CD14-positive monocyte (primary cell): ENCODE data around the gene LNP1. TPM values are rescaled to one million over a fixed set of nuclear protein-coding genes. Genes with fewer than 3 reads are reported as not detected.

Source experiments
- DNase-seq, 3 donors: peaks; one replicate each; pipeline ENCODE4 v3.0.0-alpha.2; 2011 to 2022
- H2AFZ ChIP-seq: 2 replicates; pipeline ENCODE4 v1.6.0; 2012; ENCODE audit warnings: mild to moderate bottlenecking, low read depth, low read length, inconsistent platforms; ENCODE audit not compliant: insufficient read depth, poor library complexity, severe bottlenecking
- H3K27ac ChIP-seq, 2 donors: 1 replicate in 1 of 2; 2 replicates in 1 of 2; pipeline ENCODE4 v1.5.1; 2012 to 2013; ENCODE audit warnings: low read length in 2 of 2, control low read depth in 1 of 2, inconsistent platforms in 1 of 2, low read depth in 1 of 2, mild to moderate bottlenecking in 1 of 2
- H3K27me3 ChIP-seq, 2 donors: one replicate each; pipeline versions ENCODE4 v1.6.0 to v1.6.1; 2011 to 2013; ENCODE audit warnings: low read length in 2 of 2; ENCODE audit not compliant: control insufficient read depth in 2 of 2, insufficient read depth in 2 of 2
- H3K36me3 ChIP-seq, 2 donors: replicated peaks in 1 of 2; 1 replicate in 1 of 2; 2 replicates in 1 of 2; pipeline versions ENCODE4 v1.5.1 to v1.6.1; 2012 to 2013; ENCODE audit warnings: low read length in 2 of 2, control low read depth in 1 of 2, inconsistent platforms in 1 of 2, mild to moderate bottlenecking in 1 of 2; ENCODE audit not compliant: insufficient read depth in 2 of 2, control insufficient read depth in 1 of 2
- H3K4me1 ChIP-seq, 2 donors: 1 replicate in 1 of 2; 2 replicates in 1 of 2; pipeline versions ENCODE4 v1.5.1 to v1.6.1; 2012 to 2013; ENCODE audit warnings: low read length in 2 of 2, control low read depth in 1 of 2, inconsistent platforms in 1 of 2, mild to moderate bottlenecking in 1 of 2, moderate library complexity in 1 of 2; ENCODE audit not compliant: insufficient read depth in 2 of 2, control insufficient read depth in 1 of 2
- H3K4me2 ChIP-seq: replicated peaks from 2 replicates; pipeline ENCODE3; 2012; ENCODE audit warnings: low read length, moderate library complexity, mild to moderate bottlenecking; ENCODE audit not compliant: poor library complexity, severe bottlenecking; ENCODE audit errors: extremely low read depth
- H3K4me3 ChIP-seq, 3 experiments: fragments of 200-600 bp in 1 of 3; sonication (generic) in 1 of 3; replicated peaks in 1 of 3; 1 replicate in 2 of 3; 2 replicates in 1 of 3; pipeline ENCODE4 v1.5.1; 2011 to 2013; ENCODE audit warnings: low read length in 3 of 3, mild to moderate bottlenecking in 3 of 3, control low read depth in 2 of 3, low read depth in 2 of 3, inconsistent platforms in 1 of 3, moderate library complexity in 1 of 3
- H3K79me2 ChIP-seq: 2 replicates; pipeline ENCODE4 v1.6.0; 2012; ENCODE audit warnings: mild to moderate bottlenecking, control low read depth, inconsistent platforms, low read length, moderate library complexity; ENCODE audit not compliant: insufficient read depth
- H3K9ac ChIP-seq: 2 replicates; pipeline ENCODE4 v1.6.0; 2017; ENCODE audit warnings: low read length, mild to moderate bottlenecking; ENCODE audit not compliant: insufficient read depth, poor library complexity, severe bottlenecking
- H3K9me3 ChIP-seq, 2 donors: replicated peaks in 1 of 2; 1 replicate in 1 of 2; 2 replicates in 1 of 2; pipeline versions ENCODE4 v1.5.1 to v1.6.1; 2012 to 2013; ENCODE audit warnings: low read length in 2 of 2, control low read depth in 1 of 2; ENCODE audit not compliant: control insufficient read depth in 1 of 2, insufficient read depth in 1 of 2
- H4K20me1 ChIP-seq: 2 replicates; pipeline ENCODE4 v1.6.0; 2012; ENCODE audit warnings: mild to moderate bottlenecking, low read length, control low read depth, moderate library complexity; ENCODE audit not compliant: insufficient read depth
- H3K27ac Mint-ChIP-seq, 7 donors: one replicate each; pipeline ENCODE4 v1.8.0; 2020; ENCODE audit warnings: mild to moderate bottlenecking in 7 of 7, mixed read lengths in 7 of 7, moderate library complexity in 6 of 7, inconsistent platforms in 2 of 7
- H3K27me3 Mint-ChIP-seq, 3 donors: one replicate each; pipeline ENCODE4 v1.8.0; 2021 to 2022; ENCODE audit warnings: low read depth in 3 of 3, mild to moderate bottlenecking in 3 of 3, mixed read lengths in 3 of 3, moderate library complexity in 3 of 3, inconsistent platforms in 1 of 3
- H3K36me3 Mint-ChIP-seq, 2 donors: one replicate each; pipeline ENCODE4 v1.8.0; 2020; ENCODE audit warnings: mixed read lengths in 2 of 2, inconsistent platforms in 1 of 2, mild to moderate bottlenecking in 1 of 2
- H3K4me1 Mint-ChIP-seq: one replicate; pipeline ENCODE4 v1.8.0; 2020; ENCODE audit warnings: mild to moderate bottlenecking, mixed read lengths
- H3K4me3 Mint-ChIP-seq, 2 donors: one replicate each; pipeline ENCODE4 v1.8.0; 2020; ENCODE audit warnings: mild to moderate bottlenecking in 2 of 2, mixed read lengths in 2 of 2, moderate library complexity in 1 of 2
- H3K9me3 Mint-ChIP-seq, 7 donors: one replicate each; pipeline ENCODE4 v1.8.0; 2020 to 2022; ENCODE audit warnings: mixed read lengths in 7 of 7, mild to moderate bottlenecking in 6 of 7, moderate library complexity in 6 of 7, inconsistent platforms in 2 of 7
- WGBS: methylation state at CpG from one replicate; pipeline ENCODE4 v1.1.5; 2013; ENCODE audit warnings: missing lambda C conversion rate; ENCODE audit not compliant: insufficient coverage; 5-methylcytosine and 5-hydroxymethylcytosine counted together
- intact Hi-C, 2 donors: fragments of 100-400 bp; cut with micrococcal nuclease; formaldehyde crosslinking; loops; one replicate each; pipeline versions ENCODE4 v1.15.0 to v1.15.1; 2023
- polyA plus RNA-seq, 3 donors: library from polyadenylated mRNA; depleted of rRNA in 1 of 3; unstranded in 2 of 3; stranded (reverse) in 1 of 3; fragments of 300-500 nt in 2 of 3; fragments of >200 nt in 1 of 3; fragmentation: Illumina TruSeq in 2 of 3; gene quantifications; 1 replicate in 2 of 3; 2 replicates in 1 of 3; pipeline ENCODE4 v1.2.3, GENCODE V29; 2012 to 2021
- TF ChIP-seq, protein P1 (sequence below): fragments of 200-600 bp; IDR thresholded peaks from one replicate; pipeline ENCODE4 v1.8.0; 2022; ENCODE audit warnings: antibody characterized with exemption, mild to moderate bottlenecking

The LNP1 gene
- polyA plus RNA-seq, 3 donors = 0.07 to 0.26 (median 0.08) TPM

DNA sequence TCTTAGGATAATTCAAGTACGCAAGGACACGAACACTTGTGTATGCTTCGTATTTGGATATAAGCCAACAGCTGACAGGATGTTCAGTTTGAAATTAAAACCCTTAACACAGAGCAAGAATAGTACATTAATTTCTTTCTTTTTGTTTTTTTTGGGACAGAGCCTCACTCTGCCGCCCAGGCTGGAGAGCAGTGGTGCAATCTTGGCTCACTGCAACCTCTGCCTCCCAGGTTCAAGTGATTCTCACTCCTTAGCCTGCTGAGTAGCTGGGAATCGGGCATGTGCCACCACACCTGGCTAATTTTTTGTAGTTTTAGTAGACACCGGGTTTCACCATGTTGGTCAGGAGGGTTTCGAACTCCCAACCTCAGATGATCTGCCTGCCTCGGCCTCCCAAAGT is 32.9 kb upstream of the LNP1 start:
- TF ChIP-seq, protein P1, sequence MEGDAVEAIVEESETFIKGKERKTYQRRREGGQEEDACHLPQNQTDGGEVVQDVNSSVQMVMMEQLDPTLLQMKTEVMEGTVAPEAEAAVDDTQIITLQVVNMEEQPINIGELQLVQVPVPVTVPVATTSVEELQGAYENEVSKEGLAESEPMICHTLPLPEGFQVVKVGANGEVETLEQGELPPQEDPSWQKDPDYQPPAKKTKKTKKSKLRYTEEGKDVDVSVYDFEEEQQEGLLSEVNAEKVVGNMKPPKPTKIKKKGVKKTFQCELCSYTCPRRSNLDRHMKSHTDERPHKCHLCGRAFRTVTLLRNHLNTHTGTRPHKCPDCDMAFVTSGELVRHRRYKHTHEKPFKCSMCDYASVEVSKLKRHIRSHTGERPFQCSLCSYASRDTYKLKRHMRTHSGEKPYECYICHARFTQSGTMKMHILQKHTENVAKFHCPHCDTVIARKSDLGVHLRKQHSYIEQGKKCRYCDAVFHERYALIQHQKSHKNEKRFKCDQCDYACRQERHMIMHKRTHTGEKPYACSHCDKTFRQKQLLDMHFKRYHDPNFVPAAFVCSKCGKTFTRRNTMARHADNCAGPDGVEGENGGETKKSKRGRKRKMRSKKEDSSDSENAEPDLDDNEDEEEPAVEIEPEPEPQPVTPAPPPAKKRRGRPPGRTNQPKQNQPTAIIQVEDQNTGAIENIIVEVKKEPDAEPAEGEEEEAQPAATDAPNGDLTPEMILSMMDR = no peak
- H3K4me1 Mint-ChIP-seq = no peaks in the 10 kb centered on the region

DNA sequence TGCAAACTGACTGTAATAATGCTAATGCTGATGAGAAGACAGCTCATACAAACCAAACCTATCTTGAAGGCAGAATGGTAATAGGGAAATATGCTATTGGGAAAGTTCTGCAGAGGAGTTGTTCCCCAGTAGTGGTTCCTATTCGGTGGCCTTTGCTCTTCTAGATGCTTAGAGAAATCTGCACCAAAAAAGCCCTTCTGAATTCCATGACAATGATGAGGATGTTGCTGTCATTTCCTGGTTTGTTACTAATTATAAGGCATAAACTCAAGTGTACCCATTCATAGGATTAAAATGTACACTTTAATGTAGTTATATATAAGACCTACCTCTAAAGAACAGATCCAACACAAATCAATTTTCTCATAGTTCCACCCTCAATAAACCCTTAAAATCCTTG is 30.6 kb upstream of the LNP1 start:
- intact Hi-C loops = no loop called here
- Mint-ChIP-seq H3K27ac (no peak overlapping the region), H3K27me3 (no peaks in the 10 kb centered on the region), H3K36me3 (peaks cover 65 to 69% of the 10 kb centered on the region in 2 donors), H3K9me3 (no peaks in the 10 kb centered on the region), H3K4me1 (no peaks in the 10 kb centered on the region), H3K4me3 (no peak overlapping the region)
- no peak overlapping the region for H3K9ac ChIP-seq
- DNase-seq = no peak
- no peaks in the 10 kb centered on the region for H4K20me1 ChIP-seq
- WGBS = no CpG with 5 or more reads among the region's 1 CpG
- H3K27ac ChIP-seq = no peak overlapping the region
- no peaks in the 10 kb centered on the region for H3K9me3 ChIP-seq
- H3K4me1 ChIP-seq = no peaks in the 10 kb centered on the region
- H3K27me3 ChIP-seq = no peaks in the 10 kb centered on the region
- H3K79me2 ChIP-seq = no peaks in the 10 kb centered on the region
- H3K4me3 ChIP-seq = no peak overlapping the region
- H2AFZ ChIP-seq = no peak overlapping the region
- TF ChIP-seq, protein P1 = no peak
- H3K4me2 ChIP-seq = no peak overlapping the region
- H3K36me3 ChIP-seq = peaks cover 72 to 97% of the 10 kb centered on the region in 2 donors

More for the DNA sequence above, 32.9 kb upstream of the LNP1 start:
- H3K4me1 ChIP-seq = no peaks in the 10 kb centered on the region
- no peak overlapping the region for H3K27ac ChIP-seq
- intact Hi-C loops = no loop called here
- H4K20me1 ChIP-seq = no peaks in the 10 kb centered on the region
- Mint-ChIP-seq H3K4me3 (no peak overlapping the region), H3K27ac (peak overlapping the region in 1 of 7 donors; percentile 20), H3K27me3 (no peaks in the 10 kb centered on the region), H3K36me3 (peaks cover 72 to 83% of the 10 kb centered on the region in 2 donors), H3K9me3 (no peaks in the 10 kb centered on the region)
- peaks cover 83 to 99% of the 10 kb centered on the region in 2 donors for H3K36me3 ChIP-seq
- H3K9me3 ChIP-seq = no peaks in the 10 kb centered on the region
- H3K4me3 ChIP-seq = no peak overlapping the region
- DNase-seq = no peak
- 100% methylated on average over 5 of the region's 8 CpGs for WGBS
- no peak overlapping the region for H2AFZ ChIP-seq
- no peaks in the 10 kb centered on the region for H3K79me2 ChIP-seq
- no peak overlapping the region for H3K4me2 ChIP-seq
- no peak overlapping the region for H3K9ac ChIP-seq
- H3K27me3 ChIP-seq = no peaks in the 10 kb centered on the region
